AG10803 (cell line): ENCODE data around the gene DNAH7.
A peak's percentile ranks its signal among the peaks of the same experiment; 100 is the strongest.

Source experiments
- DNase-seq: peaks from one replicate; pipeline ENCODE4 v3.0.0; 2010; ENCODE audit warnings: low read depth
- H3K4me3 ChIP-seq: 2 replicates; pipeline ENCODE4 v1.5.1; 2011; ENCODE audit warnings: mild to moderate bottlenecking, low read length, control low read depth
- TF ChIP-seq, protein P1 (sequence below): conservative IDR thresholded peaks from 2 replicates; pipeline ENCODE4 v1.5.1; 2011; ENCODE audit warnings: mild to moderate bottlenecking, low read length, control low read depth, inconsistent platforms

Gene DNAH7

DNA sequence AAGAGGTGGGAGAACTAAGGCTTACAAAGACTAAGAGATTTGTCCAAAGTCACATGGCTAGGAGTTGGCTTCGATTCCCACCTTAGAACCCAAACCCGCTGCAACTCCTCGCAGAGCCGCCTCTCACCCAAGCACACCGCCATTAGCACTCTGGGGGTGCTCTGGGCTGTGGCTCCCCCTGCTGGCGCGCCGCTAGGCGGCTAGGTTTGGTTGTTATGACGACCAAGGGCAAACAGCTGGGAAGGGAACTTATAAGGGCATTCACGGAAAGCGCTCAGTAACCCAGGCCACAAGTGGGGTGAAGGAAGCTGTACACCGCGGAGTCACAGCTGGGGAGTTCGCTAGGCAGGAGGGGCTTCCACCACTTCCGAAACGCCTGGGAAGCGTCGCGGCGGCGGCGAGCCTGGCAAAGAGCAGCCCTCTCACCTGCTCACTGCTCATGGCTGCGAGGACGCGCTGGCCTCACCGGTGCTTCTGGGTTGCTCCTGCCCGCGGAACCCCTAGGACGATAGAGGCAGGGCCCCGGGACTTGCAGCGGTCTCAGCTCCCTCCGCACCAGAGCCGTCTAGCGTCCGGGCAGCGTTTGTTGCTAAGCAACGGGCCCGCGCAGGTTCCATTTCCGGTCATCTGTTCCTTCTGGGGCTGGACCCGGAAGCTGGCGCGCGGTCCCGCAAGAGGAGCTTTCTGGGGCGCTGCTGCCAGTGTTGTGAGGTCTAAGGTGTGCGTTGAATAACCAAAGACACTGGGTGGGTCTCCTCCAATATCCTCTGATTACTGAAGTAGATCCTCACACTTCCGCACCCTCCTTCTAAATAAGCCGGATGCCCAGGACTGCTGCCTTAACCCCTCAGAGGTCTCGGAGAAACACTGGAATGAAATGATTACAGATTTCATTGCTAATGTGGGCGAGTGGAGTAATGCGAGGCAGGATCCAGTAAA is at the start of gene DNAH7:
DNAH7 (minus strand) TSS at position 567 of the 939 bp plus-strand sequence; CDS start at position 441, 126 bp downstream.
- TF ChIP-seq, protein P1, sequence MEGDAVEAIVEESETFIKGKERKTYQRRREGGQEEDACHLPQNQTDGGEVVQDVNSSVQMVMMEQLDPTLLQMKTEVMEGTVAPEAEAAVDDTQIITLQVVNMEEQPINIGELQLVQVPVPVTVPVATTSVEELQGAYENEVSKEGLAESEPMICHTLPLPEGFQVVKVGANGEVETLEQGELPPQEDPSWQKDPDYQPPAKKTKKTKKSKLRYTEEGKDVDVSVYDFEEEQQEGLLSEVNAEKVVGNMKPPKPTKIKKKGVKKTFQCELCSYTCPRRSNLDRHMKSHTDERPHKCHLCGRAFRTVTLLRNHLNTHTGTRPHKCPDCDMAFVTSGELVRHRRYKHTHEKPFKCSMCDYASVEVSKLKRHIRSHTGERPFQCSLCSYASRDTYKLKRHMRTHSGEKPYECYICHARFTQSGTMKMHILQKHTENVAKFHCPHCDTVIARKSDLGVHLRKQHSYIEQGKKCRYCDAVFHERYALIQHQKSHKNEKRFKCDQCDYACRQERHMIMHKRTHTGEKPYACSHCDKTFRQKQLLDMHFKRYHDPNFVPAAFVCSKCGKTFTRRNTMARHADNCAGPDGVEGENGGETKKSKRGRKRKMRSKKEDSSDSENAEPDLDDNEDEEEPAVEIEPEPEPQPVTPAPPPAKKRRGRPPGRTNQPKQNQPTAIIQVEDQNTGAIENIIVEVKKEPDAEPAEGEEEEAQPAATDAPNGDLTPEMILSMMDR: 0 out of 2 replicates have a peak, but pooled peaks have one; percentile 6
- peak; percentile 82 for DNase-seq
- H3K4me3 ChIP-seq: peak within 1 kb of the TSS; percentile 84

DNA sequence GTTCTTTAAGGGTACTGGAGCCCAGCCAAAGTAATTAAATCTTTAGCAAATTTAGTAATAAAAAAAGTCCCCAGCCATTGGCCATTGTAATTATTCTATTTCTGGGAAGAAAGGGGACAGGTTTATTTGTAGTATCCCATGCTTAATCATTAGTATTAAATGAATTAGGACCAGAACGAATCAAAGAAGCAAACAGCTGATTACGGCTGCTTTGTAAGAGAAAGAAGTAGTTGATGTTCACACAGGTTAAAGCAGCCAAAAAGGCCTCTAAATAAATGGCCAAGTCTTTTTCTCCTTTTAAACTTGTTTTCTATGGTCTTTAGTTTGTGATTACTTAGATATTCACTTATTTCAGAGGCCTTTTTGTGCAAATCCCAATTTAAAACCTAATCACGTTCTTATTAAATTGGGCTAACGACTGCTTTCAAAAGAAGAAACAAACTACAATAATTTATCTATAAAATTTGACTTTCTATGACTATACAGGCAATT is 48.6 kb upstream of the DNAH7 start:
- H3K4me3 ChIP-seq: no peak overlapping the region
- TF ChIP-seq, protein P1: no peak
- no peak for DNase-seq

DNA sequence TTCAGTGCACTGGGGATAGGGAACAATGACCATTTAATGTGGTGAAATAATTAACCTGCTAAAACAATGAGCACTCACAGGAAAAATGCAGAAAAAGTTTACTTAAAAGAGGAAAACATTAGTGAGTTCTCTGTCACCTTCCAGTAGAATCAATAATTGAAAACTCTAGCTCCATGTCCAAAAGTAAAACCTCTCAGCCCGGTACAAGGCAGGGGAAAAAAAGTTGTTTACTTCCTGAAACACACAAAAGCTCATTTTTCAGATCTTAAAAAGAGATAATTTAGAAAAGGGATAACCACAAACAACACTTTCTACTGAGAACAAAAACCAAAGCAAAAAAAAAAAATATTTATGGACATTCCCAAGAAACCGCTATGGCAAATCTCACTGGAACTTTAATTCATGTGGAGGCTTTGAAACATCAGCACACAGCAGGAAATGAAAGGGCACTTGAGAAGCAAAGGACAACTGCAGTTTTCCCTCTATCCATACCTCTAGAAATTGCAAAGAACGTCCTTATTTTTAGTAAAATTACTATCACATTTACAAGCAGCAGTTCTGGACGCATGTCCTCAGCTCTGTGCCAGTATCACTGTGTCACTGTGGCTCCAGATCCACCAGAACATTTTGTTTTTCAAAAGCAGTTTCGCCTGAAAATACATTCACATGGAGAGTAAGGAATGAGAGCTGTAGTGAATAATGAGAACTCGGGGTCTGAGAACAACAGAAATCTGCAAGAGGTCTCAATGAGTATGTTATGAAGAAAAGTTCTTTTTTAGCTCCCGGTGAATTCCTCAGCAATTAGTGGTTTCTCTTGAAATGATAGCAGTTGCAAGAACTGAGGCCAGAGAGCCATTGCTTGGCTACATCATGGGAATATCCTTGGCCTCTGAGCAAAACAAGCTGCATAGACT is 44.7 kb upstream of the DNAH7 start:
- TF ChIP-seq, protein P1: no peak
- peak overlapping the region; percentile 28 for H3K4me3 ChIP-seq
- peak; percentile 81 for DNase-seq

DNA sequence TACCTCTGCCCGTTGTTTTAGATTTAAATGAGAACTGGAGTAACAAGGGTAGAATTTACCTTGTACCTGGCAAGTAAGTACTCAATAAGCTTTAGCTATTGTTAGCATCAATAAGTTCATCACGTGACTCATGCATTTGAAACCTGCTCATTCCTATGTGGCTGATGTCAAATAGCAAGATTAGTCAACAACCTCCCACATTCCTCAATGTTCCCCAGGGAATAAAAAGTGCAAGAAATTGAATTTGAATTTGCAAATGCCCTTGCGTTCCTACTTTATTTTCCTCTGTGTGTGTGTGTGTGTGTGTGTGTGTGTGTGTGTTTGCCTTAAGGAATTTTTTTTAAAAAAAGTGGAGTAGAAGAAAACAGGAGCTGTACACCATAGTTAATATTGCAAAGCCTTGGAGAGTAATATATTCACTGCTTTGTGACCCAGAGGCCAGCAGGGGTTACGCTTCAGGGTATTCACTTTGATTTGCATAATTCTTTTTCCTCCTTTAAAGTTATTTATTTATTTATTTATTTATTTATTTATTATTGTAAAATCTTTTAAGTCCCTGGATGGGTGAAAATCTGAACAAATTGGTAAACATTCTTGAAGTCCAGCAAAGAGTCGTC is 43.9 kb upstream of the DNAH7 start:
- peak overlapping the region; percentile 28; the same call in 1 of the 2 replicates for H3K4me3 ChIP-seq
- peak; percentile 96 for DNase-seq
- TF ChIP-seq, protein P1: no peak

DNA sequence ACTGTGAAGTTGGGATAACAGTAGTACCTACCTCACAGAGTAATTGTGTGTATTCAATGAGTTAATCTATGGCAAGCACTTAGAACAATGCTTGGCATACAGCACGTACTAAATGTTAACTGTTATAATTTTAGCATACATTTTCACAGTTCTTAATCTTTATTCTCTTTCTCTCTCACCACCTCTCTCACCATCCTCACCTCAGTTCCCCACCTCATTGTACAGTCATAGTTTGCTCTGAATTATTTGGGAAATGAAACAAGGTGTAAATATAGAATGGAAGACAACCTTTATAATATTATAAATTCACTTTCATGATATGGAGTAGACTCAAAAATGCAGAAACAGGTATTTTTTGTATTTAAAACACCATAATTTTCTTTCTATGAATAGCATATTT is 40.0 kb upstream of the DNAH7 start:
- TF ChIP-seq, protein P1: no peak
- no peak for DNase-seq
- H3K4me3 ChIP-seq: no peak overlapping the region

DNA sequence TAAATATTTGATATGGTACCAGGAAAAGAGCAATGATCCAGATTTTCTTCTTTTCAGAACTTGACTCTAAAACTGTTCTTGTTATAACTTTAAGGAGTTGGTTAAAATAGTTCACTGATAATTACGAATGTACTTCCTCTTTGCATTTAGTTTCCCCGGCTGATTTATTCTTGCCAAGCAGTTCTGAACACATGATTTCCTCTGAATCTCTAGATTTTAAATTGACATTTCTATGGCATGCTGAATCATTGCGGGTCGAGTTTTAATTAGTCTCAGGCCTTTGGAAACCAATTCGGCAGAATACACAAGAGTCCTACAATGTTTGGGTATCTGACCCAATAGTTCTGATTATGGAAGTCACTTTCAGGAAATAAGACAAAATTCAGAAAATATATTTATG is 37.3 kb upstream of the DNAH7 start:
- peak; percentile 17 for DNase-seq
- H3K4me3 ChIP-seq: no peak overlapping the region
- TF ChIP-seq, protein P1: no peak
